Activated naive CD8-positive, alpha-beta T cell (primary cell): Measurements from ENCODE around the gene CHN2.

ENCODE experiments used
- H3K27ac Mint-ChIP-seq: one replicate; pipeline ENCODE4 v1.8.0; 2021; ENCODE audit warnings: mixed read lengths
- H3K27me3 Mint-ChIP-seq: one replicate; pipeline ENCODE4 v1.8.0; 2021; ENCODE audit warnings: mixed read lengths
- H3K36me3 Mint-ChIP-seq: one replicate; pipeline ENCODE4 v1.8.0; 2021; ENCODE audit warnings: mixed read lengths
- H3K4me1 Mint-ChIP-seq: one replicate; pipeline ENCODE4 v1.8.0; 2021; ENCODE audit warnings: low read depth, mixed read lengths
- H3K4me3 Mint-ChIP-seq: one replicate; pipeline ENCODE4 v1.8.0; 2021; ENCODE audit warnings: mild to moderate bottlenecking, mixed read lengths
- H3K9me3 Mint-ChIP-seq: one replicate; pipeline ENCODE4 v1.8.0; 2021; ENCODE audit warnings: low read depth, mixed read lengths

CHN2 gene

DNA sequence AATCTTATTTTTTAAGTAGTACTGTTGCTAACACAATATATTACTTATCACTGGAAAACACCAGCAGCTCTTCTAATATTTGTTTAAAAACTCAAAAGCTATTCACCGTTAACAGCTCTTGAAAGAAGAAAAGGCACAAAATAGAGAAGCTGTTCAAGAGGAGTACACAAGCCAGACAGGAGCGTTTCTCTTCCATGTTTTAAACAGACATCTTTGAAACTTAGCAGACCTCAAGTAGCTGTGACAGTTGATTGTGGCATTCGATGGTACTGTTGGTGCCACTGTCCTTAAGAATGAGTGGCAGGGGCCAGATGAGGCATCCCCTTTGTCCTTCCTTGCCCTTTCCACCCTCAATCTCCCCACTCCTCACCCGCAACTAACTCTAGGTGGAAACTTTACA, 287.5 kb downstream of the CHN2 start:
- no peaks in the 10 kb centered on the region for H3K4me1 Mint-ChIP-seq
- no peak overlapping the region for H3K4me3 Mint-ChIP-seq
- H3K9me3 Mint-ChIP-seq = no peaks in the 10 kb centered on the region
- no peak overlapping the region for H3K27ac Mint-ChIP-seq
- H3K36me3 Mint-ChIP-seq = no peaks in the 10 kb centered on the region
- H3K27me3 Mint-ChIP-seq = peaks cover 3% of the 10 kb centered on the region

DNA sequence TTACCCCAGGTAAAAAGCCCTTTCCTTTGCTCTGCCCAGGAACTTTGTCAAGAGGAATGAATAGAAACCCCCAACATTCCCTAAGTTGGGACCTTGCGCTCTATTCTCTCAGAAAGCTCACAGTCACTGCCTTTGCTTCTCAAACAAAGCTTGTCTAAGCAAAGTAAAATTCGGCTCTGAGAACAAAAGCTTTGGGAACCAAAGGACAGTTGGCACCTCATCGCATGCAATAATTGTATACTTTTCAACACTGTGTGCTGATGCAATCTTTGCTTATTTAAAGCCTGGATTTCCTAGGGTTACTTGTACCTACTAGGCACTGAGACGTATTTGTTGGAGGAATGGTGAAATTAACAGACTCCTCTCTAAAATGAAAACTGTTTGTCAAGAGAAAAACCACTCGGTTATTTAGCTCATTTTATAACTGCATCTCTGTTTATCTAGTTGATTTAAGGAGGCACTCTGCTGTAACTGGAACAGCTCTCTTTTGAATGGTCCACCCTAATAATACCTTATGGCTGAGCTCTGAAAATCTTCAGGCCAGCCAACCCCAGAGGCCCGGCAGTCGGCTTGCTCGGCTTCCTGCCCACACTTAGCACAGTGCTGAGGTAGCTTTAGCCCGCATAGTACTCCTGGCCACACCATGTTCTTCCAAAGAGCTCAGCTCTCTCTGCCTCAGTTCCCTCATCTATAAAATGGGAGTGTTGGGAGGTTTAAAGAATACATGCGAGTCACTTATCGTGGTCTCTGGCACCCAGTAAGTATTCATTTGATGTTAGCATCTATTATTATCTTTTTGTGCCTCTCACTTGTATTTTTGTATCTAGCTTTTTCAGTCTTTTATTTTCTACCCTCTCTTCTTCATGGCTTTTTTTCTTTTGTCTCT, 288.9 kb downstream of the CHN2 start:
- Mint-ChIP-seq H3K4me3 (no peak overlapping the region), H3K4me1 (no peaks in the 10 kb centered on the region), H3K27ac (no peak overlapping the region), H3K9me3 (no peaks in the 10 kb centered on the region), H3K36me3 (no peaks in the 10 kb centered on the region), H3K27me3 (peaks cover 3% of the 10 kb centered on the region)

DNA sequence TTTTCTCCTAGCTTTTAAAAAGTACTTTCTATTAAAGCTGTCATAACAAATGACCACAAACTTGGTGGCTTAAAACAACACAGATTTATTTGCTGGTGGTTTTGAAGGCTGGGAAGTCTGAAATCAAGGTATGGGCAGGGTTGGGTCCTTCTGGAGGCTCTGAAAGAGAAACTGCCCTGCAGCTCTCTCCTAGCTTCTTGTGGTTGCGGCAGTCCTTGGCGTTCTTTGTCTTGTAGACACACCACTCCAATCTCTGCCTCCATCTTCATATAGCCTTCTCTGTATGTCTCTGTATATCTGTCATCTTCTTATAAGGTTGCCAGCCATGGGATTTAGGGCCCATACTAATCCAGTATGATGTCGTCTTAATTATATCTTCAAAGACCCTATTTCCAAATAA, 289.7 kb downstream of the CHN2 start:
- Mint-ChIP-seq H3K27me3 (peaks cover 3% of the 10 kb centered on the region), H3K4me3 (no peak overlapping the region), H3K4me1 (no peaks in the 10 kb centered on the region), H3K36me3 (no peaks in the 10 kb centered on the region), H3K9me3 (no peaks in the 10 kb centered on the region), H3K27ac (no peak overlapping the region)

DNA sequence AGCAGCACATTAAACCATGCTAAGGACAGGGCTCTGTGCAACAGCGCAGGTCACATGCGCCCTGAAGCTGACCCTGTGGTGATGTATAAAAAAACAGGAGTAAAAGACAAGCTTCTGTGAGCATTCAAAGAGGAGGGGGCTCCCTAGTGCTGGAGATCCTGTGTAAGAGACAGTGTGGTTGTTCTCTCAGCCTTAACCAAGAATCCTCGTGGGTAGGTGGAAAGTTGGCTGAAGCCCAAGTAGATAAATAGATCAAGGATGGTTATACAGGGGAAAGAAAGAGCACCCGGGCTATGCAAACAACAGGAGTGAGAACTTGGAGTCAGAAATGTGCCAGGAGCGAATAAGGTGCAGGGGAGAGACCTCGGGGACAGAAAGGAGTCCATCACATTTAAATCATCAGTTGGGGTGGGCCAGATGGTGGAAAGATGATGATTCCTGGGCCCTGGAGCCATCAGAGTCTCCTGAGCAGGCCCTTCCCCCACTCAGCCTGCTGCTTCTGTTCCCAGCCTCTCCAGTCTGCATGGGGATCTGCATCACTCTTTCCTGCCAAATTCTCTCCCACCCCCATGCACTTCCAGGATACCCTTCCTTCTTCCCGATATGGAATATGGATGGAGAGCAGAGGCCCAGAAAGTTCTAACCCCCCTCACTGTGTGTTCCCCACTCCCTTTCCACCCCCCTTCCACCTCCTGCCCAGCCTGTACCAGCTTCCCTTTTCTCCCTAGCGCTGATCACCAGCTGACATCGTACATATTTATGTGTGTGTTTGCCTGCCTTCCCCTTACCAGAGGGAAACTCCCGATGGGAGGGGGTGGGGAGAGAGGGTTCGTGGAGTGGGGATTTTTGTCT, 291.0 kb downstream of the CHN2 start:
- peaks cover 3% of the 10 kb centered on the region for H3K27me3 Mint-ChIP-seq
- H3K4me1 Mint-ChIP-seq = no peaks in the 10 kb centered on the region
- no peaks in the 10 kb centered on the region for H3K36me3 Mint-ChIP-seq
- no peak overlapping the region for H3K27ac Mint-ChIP-seq
- H3K9me3 Mint-ChIP-seq = no peaks in the 10 kb centered on the region
- no peak overlapping the region for H3K4me3 Mint-ChIP-seq

DNA sequence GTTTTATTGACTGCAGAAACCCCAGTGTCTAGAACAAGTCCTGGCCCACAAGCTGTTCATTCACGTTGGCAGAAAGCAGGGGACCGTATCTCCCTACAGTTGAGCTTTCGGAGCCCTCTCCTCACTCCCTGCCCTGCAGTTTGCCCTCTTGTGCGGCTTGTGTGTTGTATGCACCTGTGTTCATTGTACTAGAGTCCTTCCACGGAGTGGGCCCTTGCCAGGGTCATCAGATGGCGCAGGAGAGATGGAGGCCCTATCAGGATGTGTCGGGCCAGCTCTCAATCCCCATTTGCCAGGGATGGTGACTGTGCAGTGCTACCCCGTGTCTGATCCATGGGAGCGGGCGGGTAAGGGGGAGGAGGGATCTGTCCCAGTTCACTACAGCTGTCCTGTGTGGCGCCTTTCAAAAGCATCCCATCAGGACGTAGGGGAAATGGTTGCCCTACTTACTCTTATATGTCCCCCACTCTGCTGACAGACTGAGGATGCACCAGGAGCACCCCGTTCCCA, 291.7 kb downstream of the CHN2 start:
- Mint-ChIP-seq H3K4me3 (no peak overlapping the region), H3K4me1 (no peaks in the 10 kb centered on the region), H3K9me3 (no peaks in the 10 kb centered on the region), H3K27ac (no peak overlapping the region), H3K27me3 (peaks cover 3% of the 10 kb centered on the region), H3K36me3 (no peaks in the 10 kb centered on the region)

DNA sequence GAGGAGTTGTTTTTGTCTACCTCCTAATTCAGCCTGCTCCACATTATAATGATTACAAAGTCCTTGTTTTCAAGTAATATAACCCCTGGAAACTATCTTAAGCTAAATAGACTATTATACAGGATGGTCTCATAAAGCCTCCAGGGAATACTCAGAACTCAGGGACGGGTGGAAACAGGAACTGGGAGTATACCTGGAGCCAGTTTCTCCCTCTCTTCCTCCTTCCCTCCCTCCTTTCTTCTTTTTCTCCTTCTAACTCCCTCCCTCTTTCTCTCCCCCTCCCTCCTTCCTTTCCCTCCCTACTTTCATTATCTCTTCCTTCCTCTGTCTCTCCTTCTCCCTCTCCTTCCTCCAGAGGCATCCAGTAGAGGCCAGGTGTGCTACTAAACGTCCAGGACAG, 292.8 kb downstream of the CHN2 start:
- Mint-ChIP-seq H3K27me3 (peaks cover 3% of the 10 kb centered on the region), H3K4me3 (no peak overlapping the region), H3K27ac (no peak overlapping the region), H3K9me3 (no peaks in the 10 kb centered on the region), H3K36me3 (no peaks in the 10 kb centered on the region), H3K4me1 (no peaks in the 10 kb centered on the region)

DNA sequence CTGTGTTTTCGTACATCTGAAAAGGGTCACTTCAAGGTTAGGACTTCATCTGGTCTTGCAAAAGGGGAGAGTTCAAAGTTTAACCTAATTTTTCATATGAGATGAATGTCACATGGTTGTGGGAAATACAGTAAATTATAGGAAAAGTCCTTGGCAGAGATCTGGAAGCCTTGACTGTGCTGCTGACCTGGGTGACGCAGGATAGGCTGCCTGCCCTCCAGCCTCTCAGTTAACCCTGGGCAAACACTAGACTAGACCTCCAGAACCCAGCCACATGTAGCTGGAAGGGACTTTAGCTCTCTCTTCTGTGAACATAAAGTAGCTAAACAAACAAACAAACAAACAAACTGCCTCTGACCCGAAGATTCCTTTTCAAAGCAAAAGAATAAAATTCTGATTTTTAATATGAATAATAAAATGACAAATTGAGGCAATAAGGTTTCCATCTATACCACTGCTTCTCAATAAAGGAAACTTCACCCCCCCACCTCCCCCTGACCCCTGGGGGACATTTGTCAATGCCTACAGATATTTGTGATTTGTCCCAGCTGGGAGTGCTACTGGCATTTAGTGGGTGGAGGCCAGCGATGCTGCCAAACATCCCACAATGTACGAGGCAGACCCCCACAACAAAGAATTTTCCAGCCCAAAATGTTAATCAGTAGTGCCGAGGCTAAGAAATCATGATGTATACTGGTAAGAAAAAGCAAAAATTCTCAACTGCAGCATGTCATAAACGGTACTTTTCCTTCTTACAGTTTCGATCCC, 293.8 kb downstream of the CHN2 start:
- Mint-ChIP-seq H3K4me1 (no peaks in the 10 kb centered on the region), H3K27me3 (peaks cover 3% of the 10 kb centered on the region), H3K4me3 (no peak overlapping the region), H3K9me3 (no peaks in the 10 kb centered on the region), H3K36me3 (no peaks in the 10 kb centered on the region), H3K27ac (no peak overlapping the region)

DNA sequence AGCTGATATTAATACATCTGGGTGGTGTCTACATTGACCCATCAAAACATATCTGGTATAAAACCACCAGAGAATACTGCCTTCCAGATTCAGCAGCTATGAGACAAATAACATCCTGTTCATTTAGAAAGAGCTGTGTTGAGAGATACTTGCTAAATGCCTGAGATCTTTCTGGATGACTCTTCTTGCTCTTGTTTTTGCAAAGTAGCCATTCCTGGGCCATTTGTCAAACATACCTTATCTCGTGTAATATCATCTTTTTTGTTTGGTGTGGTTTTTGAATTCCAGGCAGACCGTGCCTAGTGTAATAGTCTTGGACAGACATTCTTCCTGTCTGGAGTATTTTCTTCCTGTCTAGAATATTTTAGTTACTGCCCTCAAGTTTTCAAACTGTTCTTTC, 294.4 kb downstream of the CHN2 start:
- H3K9me3 Mint-ChIP-seq = no peaks in the 10 kb centered on the region
- no peaks in the 10 kb centered on the region for H3K36me3 Mint-ChIP-seq
- no peak overlapping the region for H3K4me3 Mint-ChIP-seq
- no peak overlapping the region for H3K27ac Mint-ChIP-seq
- peaks cover 3% of the 10 kb centered on the region for H3K27me3 Mint-ChIP-seq
- H3K4me1 Mint-ChIP-seq = no peaks in the 10 kb centered on the region

DNA sequence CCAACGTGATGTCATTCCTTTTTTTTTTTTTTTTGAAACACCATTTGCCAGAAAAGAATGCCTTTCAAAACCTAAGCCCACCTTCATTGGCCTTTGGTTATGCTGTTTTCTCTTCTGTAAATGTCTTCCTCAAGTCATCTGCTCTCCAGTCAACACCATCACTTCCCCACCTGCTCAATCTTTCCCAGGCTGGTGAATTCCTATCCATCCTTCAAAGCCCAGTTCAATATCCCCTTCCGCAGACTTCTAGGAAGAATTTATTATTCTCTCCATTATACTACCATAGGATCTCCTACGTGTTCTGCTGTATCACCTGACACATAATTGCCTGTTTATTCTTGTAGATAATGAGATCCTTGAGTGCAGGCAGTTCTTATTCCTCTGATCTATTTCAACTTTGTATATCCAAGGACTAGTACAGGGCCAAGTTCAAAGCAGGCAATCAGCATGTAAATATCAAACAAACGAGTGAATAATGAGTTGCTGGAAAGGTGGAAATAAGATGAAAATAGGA, 295.6 kb downstream of the CHN2 start:
- no peaks in the 10 kb centered on the region for H3K36me3 Mint-ChIP-seq
- no peaks in the 10 kb centered on the region for H3K9me3 Mint-ChIP-seq
- no peak overlapping the region for H3K27ac Mint-ChIP-seq
- H3K4me3 Mint-ChIP-seq = no peak overlapping the region
- no peaks in the 10 kb centered on the region for H3K4me1 Mint-ChIP-seq
- peaks cover 3% of the 10 kb centered on the region for H3K27me3 Mint-ChIP-seq

DNA sequence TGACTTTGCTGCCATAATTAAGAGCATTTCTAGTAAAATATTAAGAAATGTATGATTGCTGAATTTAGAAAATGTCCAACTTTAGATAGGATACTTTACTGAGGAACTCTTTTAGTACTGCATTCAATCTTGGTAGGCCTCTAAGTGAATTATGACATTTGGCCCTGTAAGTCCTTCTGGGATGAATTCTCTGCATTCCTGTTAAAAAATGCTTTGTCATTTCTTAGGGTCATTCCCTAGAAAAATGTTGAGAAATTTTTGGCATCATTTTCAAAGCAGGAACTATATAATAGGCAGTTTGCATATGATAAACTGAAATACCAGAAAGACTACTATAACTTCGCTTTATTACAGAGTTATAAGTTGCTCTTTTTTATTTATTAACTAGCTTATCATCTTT, 299.8 kb downstream of the CHN2 start:
- H3K4me1 Mint-ChIP-seq = no peaks in the 10 kb centered on the region
- H3K27ac Mint-ChIP-seq = no peak overlapping the region
- H3K9me3 Mint-ChIP-seq = no peaks in the 10 kb centered on the region
- H3K27me3 Mint-ChIP-seq = no peaks in the 10 kb centered on the region
- H3K4me3 Mint-ChIP-seq = no peak overlapping the region
- no peaks in the 10 kb centered on the region for H3K36me3 Mint-ChIP-seq

DNA sequence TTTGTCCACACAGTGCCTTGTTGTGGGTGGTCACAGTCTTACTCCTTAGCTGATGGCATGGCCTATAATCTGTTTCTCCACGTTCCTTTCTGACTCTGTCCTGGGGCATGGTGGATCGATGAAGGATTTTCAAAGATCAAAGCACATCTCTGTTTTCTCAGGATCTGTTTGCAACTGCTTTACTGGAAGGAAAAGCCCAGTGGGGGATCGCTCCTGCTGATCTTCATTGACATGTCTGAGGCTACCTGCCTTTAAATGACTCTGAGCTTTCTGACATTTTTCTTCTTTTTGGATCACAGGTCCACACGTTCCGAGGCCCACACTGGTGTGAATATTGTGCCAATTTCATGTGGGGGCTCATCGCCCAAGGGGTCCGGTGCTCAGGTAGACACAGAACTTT, 301.1 kb downstream of the CHN2 start:
- no peaks in the 10 kb centered on the region for H3K27me3 Mint-ChIP-seq
- H3K9me3 Mint-ChIP-seq = no peaks in the 10 kb centered on the region
- H3K27ac Mint-ChIP-seq = no peak overlapping the region
- no peaks in the 10 kb centered on the region for H3K4me1 Mint-ChIP-seq
- no peaks in the 10 kb centered on the region for H3K36me3 Mint-ChIP-seq
- no peak overlapping the region for H3K4me3 Mint-ChIP-seq

DNA sequence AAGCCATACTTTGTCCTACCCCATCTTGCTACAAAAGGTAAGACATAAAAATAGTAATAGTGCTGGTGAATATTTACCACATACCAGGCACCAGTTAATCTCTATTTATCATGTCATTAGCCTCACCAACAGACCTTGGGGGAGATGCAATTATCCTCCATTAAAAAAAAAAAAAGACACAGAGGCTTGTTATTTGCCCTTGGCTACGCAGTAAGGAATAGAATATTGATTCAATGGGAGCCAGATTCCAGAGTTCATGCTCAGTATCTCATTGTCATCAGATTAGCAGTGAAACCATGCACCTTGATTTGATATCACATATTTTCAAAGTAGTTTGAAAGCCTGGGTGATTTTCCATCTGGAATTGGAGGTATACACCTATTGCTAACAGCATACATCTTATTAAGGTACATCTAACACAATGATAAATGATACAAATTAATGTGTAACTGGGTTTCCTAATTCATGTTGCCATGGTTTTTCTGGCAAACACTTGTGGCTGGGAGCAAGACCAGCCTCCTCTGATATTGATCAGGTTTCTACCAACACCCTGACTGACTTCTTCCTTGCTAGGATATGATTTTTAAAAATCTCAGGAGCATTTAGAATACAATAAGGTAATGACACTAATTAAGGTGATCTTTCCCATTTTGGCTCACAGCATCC, 301.9 kb downstream of the CHN2 start:
- Mint-ChIP-seq H3K36me3 (no peaks in the 10 kb centered on the region), H3K4me1 (no peaks in the 10 kb centered on the region), H3K27ac (no peak overlapping the region), H3K4me3 (no peak overlapping the region), H3K9me3 (no peaks in the 10 kb centered on the region), H3K27me3 (no peaks in the 10 kb centered on the region)

DNA sequence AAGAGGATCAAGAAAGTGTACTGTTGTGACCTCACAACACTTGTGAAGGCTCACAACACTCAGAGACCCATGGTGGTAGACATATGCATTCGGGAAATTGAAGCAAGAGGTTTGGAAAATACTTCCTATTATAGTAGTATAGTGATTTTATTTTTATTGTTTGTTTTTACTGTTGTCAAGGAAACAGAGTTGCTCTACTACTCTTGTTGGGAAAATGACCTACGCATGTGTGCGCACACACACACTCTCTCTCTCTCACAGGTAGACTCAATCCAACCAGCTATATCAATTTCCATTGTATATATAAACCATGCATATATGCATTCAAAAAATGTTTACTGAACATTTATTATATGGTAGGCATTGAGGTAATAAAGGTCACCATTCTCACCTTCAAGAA, 305.4 kb downstream of the CHN2 start:
- Mint-ChIP-seq H3K4me3 (no peak overlapping the region), H3K36me3 (no peaks in the 10 kb centered on the region), H3K9me3 (no peaks in the 10 kb centered on the region), H3K27me3 (no peaks in the 10 kb centered on the region), H3K4me1 (no peaks in the 10 kb centered on the region), H3K27ac (no peak overlapping the region)

DNA sequence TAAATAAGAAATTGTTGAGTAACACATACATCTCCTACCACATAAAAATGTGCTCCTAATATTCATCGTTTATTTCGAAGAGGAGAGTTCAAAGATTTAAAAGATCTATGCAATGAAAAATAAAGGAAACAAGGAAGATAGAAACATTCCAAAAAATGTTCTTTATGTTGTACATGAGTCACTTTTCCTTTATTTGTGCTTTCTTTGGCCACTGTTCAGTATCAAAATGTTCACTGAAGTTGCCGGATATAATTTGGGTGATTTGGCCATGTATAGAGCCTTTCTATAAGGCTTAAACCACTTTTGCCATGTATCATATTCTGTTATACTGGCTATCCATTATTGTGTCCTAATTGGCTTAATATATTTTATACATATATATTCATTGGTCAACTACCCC, 306.1 kb downstream of the CHN2 start:
- H3K4me3 Mint-ChIP-seq = no peak overlapping the region
- H3K36me3 Mint-ChIP-seq = no peaks in the 10 kb centered on the region
- no peak overlapping the region for H3K27ac Mint-ChIP-seq
- H3K9me3 Mint-ChIP-seq = no peaks in the 10 kb centered on the region
- no peaks in the 10 kb centered on the region for H3K4me1 Mint-ChIP-seq
- H3K27me3 Mint-ChIP-seq = no peaks in the 10 kb centered on the region
